GM18858 (cell line): ENCODE measurements around the gene PWWP2B.

Experiments
- ATAC-seq: cut with Tn5 transposase; IDR thresholded peaks from one replicate; pipeline ENCODE4 v1.9.1; 2021; ENCODE audit not compliant: unreplicated experiment

The PWWP2B gene

DNA sequence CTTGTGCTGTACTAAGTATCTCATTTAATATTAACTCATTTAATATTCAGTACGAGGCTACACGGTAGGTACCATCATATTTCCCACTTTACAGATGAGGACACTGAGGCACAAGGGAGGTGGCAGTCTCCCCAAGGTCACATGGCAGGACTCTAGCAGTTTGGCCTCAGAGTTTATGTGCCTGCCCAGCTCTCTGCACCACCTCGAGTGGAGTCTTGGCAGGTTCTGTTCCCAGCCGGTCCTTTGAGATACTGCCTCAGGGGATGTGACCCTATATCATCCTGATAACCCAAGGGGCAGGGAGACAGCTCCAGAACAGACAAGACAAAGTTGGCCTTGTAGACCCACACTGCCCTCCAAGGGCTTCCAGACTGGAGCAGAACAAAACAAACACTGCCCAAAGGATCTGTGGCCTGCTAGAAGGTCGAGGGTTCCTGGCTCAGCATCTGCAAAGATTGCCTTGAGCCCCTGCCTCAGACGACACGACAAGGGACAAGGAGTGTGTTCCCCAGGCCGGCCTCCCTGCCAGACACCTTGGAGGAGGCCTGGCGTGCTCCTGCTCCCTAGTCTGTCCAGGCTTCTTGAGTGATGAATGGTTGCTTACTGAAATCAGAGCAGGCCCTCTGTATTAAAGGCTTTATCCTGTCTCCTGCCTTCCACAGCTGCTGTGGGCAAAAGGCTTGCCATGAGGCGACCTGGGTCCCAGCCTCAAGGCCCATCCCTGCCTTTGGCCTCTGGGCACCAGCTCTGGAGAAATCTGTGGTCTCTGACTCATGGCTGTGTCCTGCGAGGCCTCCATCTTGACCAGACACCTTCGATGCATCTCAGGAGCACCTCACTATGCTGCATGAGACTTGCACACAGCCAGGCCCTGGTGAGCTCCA is 3.9 kb upstream of the PWWP2B start:
- ATAC-seq = no peak

DNA sequence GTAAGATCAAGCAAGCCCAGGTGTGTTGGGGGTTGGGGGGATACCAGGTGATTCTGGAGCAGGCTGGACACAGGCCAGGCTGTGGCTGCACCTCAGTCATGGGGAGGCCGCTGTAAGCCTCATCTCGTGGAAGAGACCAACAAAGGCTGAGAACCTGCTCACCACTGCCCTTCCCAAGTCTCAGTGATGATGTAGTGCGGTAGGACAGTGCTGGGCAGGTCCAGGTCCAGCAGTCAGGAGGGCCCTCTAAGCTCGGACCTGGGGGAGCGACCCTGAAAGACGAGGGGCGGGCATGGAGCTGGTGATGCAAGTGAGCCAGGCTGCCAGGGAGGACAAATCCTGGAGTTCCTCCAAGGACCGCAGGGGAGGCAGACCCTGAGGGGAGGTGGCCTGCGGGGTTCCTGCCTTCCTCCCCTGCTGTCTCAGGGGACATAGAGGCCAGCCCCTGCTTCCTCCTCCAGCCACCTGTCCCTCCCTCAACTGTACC is 3.3 kb upstream of the PWWP2B start:
- no peak for ATAC-seq

- ATAC-seq = no peak
These were observed 2.7 kb upstream of the PWWP2B start for GRCh38 chr10:132394201-132394811.

GRCh38 chr10:132394936-132395703 is 1.9 kb upstream of the PWWP2B start:
- no peak for ATAC-seq

- no peak for ATAC-seq
These were observed 1.1 kb upstream of the PWWP2B start for GRCh38 chr10:132395704-132396493.

GRCh38 chr10:132396494-132397035 is 435 bp upstream of the PWWP2B start:
- no peak for ATAC-seq

DNA sequence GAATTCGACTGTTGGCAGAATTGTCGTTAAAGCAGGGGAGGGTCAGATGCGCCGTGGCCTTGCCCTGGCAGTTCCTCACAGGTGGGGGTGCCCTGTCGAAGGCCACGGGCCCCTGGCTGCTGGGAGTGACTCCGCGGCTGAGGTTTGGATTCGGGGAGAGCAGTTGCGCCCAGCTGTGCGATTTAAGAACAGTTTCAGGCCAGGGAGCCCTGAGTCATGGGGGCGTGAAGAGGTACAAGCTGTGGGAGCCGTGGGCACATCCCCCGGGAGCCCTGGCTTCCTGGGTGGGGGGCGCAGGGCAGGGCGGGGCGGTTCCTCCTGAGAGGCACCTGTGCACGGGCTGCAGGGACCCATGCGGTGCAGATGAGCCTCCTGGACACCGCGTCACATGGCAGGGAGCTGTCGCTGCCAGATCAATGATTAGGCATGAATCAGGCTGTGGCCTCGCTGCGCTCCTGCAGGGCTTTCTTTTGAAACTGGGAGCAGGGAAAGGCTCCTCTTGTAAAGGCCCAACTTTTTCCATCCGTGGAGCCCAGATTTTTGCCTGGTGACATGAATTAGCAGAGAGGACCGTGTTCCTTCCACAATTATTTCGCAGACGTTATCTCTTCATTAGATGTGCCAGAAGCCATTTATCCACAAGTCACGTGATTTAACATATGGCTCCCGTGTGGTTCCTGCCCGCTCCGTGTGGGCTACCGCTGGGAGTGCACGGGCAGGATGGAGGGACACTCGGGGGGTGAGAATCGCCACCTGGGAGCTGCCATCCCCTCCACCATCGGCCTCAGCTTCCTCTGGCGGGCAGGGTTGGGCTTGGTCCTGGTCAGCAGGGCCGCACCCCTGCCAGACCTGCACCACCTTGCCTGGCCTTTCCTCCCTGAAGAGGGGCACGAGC is 918 bp downstream of the PWWP2B start:
- no peak for ATAC-seq

DNA sequence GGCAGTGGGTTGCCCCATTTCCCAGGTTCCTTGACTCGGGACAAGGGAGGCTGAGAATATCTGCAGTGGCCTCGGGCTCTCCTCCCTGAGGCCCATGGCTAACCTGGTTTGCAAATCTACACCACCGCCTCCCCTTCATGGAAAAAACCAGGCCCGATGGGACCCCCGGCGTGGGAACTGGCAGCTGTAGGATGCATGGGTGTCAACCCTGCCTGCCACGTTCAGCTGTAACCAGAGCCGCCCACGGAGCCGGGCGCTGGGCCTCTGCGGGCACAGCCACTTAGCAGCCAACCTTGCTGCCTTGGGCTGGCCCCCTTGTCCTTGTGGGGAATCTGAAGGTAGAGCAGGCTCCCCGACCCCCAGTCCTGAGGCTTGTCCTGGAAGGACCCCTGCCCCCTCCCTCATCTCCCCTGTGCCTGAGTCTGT is 1.6 kb downstream of the PWWP2B start:
- no peak for ATAC-seq

GRCh38 chr10:132399117-132400035 is 2.4 kb downstream of the PWWP2B start:
- ATAC-seq = no peak

DNA sequence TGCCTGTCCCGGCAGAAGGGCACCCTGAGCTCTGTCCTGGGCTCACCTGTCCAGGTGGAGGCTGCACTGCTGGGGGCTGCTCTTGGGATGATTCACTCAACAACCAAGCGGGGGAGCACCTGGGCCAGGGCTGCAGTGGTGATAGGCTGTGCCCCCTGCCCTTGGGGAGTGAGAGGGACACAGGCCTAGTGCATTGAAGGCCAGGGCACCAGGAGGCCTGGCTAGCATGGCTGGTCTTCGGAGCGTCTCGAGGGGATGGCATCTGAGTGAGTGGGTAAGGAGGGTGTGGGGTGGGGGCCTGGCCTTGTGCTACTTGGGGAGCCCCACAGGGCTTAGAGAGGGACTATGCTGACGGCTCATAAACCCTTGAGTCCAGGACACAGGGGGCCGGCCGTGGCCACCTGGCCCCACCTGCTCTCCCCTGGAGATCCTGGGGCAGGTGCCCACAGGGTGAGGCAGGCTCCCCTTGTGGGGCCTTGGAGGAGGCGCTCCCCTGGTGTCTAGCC is 3.1 kb downstream of the PWWP2B start:
- ATAC-seq = no peak

DNA sequence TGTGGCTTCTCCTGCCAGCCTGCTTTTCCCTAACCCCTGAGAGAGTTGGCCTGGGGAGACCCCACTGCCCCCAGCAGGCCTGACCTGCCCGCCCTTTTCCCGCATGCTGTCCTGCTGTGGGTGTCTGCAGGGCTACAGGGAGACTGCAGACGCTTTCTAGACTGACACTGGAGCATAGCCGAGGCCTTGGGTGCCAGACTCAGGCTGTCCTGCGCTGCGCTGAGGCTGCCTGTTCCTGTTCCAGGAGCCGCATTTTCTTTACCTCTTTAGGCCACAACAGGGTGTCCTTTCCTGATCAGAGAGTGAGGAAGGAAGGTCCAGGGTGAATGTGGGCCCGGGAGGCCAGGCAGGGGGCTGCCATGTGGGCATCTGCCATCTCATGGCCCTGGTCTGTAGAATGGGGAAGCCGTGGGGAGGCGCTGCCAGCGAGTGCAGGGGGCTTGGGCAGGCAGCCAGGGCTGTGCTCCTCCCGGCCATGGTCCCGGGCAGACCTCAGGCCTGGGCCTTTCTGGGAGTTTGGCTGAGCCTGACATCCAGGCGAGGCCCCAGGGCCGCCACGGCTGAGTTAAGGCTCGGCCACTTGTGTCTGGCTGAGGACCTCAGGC is 3.6 kb downstream of the PWWP2B start:
- ATAC-seq = no peak

GRCh38 chr10:132401401-132402118 is 4.6 kb downstream of the PWWP2B start:
- no peak for ATAC-seq

GRCh38 chr10:132402781-132403241 is 5.8 kb downstream of the PWWP2B start:
- no peak for ATAC-seq

GRCh38 chr10:132403511-132404168 is 6.6 kb downstream of the PWWP2B start:
- ATAC-seq = no peak

DNA sequence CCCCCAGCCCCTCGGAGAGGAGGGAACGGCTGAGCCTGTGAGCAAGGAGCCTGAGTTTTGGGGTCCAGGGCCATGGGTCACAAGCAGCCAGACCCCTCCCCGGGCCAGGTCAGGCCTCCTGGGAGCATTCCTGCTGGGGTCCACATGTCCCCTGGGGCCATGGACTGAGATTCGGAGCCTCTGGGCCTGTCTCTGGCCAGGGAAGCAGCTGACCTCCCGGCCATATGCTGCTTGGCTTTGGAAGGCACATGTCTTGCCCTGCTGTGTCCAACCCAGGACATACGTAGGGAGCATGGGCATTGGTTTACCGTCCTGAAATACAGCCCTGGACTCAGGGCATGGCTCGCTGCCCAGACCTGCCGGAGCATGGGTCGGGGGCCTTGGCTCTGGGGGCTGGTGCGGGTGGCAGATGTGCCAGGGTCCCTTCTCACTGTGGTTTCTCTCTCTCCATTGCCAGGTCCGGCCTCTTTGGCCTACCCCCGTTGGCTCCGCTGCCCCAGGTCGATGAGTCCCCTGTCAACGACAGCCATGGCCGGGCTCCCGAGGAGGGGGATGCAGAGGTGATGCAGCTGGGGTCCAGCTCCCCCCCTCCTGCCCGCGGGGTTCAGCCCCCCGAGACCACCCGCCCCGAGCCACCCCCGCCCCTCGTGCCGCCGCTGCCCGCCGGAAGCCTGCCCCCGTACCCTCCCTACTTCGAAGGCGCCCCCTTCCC is 7.3 kb downstream of the PWWP2B start:
- no peak for ATAC-seq

GRCh38 chr10:132404911-132405462 is 8.0 kb downstream of the PWWP2B start:
- ATAC-seq = no peak
